Breast epithelium (tissue), 3 donors: ENCODE data around the gene CBLB.

Experiments used
- POLR2A ChIP-seq: fragments of 450-650 bp; IDR thresholded peaks from one replicate; pipeline ENCODE4 v1.6.1; 2016; ENCODE audit warnings: antibody characterized with exemption, mild to moderate bottlenecking, moderate library complexity
- POLR2AphosphoS5 ChIP-seq, 3 donors: sonication (generic); formaldehyde crosslinking; IDR thresholded peaks; one replicate each; pipeline ENCODE4 v1.6.1; 2017; ENCODE audit warnings: antibody characterized with exemption in 3 of 3
- TF ChIP-seq, protein P1 (sequence below), 3 donors: fragments of 450-650 bp; IDR thresholded peaks; one replicate each; pipeline ENCODE4 v1.5.1; 2016 to 2017; ENCODE audit warnings: antibody characterized with exemption in 3 of 3, mild to moderate bottlenecking in 3 of 3, moderate library complexity in 3 of 3

DNA sequence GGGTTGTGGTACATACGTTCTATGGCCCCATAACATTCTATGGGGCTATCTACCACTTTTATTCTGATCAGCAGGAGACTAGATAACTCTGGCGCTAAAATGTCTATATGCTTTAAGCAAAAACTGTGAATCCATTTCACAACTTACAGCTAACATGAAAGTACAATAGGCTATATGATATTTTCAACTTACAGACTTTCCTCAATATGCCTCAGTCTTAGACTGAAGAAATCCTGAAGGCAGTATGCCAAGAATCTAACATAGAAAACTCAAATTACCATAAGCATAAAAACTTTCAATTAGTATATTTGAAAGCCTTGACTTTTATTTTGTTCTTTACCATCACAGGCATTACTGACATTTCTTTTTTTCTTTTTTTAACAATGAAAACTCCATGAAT, 81.4 kb downstream of the CBLB start:
- TF ChIP-seq, protein P1, sequence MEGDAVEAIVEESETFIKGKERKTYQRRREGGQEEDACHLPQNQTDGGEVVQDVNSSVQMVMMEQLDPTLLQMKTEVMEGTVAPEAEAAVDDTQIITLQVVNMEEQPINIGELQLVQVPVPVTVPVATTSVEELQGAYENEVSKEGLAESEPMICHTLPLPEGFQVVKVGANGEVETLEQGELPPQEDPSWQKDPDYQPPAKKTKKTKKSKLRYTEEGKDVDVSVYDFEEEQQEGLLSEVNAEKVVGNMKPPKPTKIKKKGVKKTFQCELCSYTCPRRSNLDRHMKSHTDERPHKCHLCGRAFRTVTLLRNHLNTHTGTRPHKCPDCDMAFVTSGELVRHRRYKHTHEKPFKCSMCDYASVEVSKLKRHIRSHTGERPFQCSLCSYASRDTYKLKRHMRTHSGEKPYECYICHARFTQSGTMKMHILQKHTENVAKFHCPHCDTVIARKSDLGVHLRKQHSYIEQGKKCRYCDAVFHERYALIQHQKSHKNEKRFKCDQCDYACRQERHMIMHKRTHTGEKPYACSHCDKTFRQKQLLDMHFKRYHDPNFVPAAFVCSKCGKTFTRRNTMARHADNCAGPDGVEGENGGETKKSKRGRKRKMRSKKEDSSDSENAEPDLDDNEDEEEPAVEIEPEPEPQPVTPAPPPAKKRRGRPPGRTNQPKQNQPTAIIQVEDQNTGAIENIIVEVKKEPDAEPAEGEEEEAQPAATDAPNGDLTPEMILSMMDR (IDR thresholded peaks at IDR 0.05): no peak
- TF ChIP-seq POLR2AphosphoS5 (IDR thresholded peaks at IDR 0.05) (no peak), POLR2A (no peak)
